Rectal smooth muscle tissue (tissue), 1 donor: Measurements from ENCODE around the gene CFAP73.
"Not testable (repeated sequence)": the region's sequence is repeated elsewhere in the genome, so short reads cannot be mapped to it uniquely, and the experiment has no call there.

ENCODE experiments used
- H3K27ac ChIP-seq: one replicate; pipeline ENCODE4 v1.7.0; 2013; ENCODE audit warnings: low read depth, low read length, inconsistent platforms
- H3K27me3 ChIP-seq: one replicate; pipeline ENCODE4 v1.7.0; 2013; ENCODE audit warnings: low read length; ENCODE audit not compliant: control insufficient read depth, insufficient read depth
- H3K36me3 ChIP-seq: one replicate; pipeline ENCODE4 v1.7.0; 2013; ENCODE audit warnings: low read length; ENCODE audit not compliant: control insufficient read depth, insufficient read depth
- H3K4me1 ChIP-seq: one replicate; pipeline ENCODE4 v1.7.0; 2013; ENCODE audit warnings: low read length; ENCODE audit not compliant: control insufficient read depth, insufficient read depth
- H3K4me3 ChIP-seq: one replicate; pipeline ENCODE4 v1.7.0; 2013; ENCODE audit warnings: low read length
- H3K9ac ChIP-seq: one replicate; pipeline ENCODE4 v1.7.0; 2013; ENCODE audit warnings: low read length

CFAP73 gene

DNA sequence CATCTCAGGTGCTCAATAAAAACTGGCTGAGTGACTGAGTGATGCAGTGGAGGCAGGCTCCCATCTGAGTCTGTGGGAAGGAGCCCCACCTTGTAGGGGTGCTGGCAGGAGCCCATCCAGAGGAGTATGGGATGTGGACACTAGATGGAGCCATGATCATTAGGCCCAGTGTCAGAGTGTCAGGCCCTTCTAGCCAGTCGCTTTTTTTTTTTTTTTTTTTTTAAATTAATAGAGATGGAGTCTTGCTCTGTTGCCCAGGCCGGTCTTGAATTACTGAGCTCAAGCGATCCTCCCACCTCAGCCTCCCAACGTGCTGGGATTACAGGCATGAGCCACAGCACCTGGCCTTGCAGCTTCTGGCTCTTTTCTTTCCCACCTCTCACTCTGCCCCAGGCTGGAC, 47.5 kb downstream of the CFAP73 start:
- Histone ChIP-seq H3K9ac (no peak overlapping the region), H3K4me1 (no peaks in the 10 kb centered on the region)

DNA sequence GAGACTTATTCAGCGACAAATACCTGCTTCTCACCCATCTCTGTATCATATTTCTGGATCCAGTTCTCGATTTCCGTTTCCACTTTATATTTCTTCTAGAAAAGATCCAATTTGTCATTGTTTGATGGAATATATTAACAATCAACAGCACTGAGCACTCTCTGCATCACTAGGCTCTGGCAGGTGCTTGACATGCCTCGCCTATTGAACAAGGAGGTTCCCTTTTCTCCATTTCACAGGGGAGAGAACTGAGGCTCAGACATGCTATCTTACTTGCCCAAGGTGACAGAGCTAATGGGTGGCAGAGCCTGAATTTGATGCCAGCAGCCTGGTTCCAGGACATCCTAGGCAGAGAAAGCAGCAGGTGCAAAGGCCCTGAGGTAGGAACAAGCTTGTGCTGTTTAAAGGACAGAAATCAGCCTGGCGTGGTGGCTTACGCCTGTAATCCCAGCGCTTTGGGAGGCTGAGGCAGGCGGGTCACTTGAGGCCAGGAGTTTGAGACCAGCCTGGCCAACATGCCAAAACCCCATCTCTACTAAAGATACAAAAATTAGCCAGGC, 48.1 kb downstream of the CFAP73 start:
- H3K27ac ChIP-seq = no peak overlapping the region
- H3K36me3 ChIP-seq = no peaks in the 10 kb centered on the region
- no peak overlapping the region for H3K4me3 ChIP-seq
- no peaks in the 10 kb centered on the region for H3K27me3 ChIP-seq
- no peaks in the 10 kb centered on the region for H3K4me1 ChIP-seq
- no peak overlapping the region for H3K9ac ChIP-seq

More for the DNA sequence above, 47.5 kb downstream of the CFAP73 start:
- no peak overlapping the region for H3K27ac ChIP-seq
- H3K27me3 ChIP-seq = no peaks in the 10 kb centered on the region
- H3K4me3 ChIP-seq = no peak overlapping the region
- peaks cover 2% of the 10 kb centered on the region for H3K36me3 ChIP-seq

DNA sequence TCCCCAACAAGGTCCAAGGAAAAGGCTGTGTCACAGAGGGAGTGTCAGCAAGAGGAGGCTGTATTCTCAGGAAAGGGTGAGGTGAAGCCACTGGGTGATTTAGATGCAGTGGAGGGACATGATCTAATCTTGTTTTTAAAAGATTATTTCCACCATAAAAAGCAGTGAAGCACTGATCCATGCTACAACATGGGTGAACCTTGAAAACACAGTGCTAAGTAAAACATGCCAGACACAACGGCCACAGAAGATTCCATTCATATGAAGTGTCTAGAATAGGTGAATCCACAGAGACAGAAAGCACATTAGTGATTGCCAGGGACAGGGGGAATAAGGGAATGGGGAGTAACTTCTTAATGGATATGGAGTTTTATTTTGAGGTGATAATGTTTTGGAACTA, 48.8 kb downstream of the CFAP73 start:
- no peaks in the 10 kb centered on the region for H3K4me1 ChIP-seq
- no peak overlapping the region for H3K4me3 ChIP-seq
- no peaks in the 10 kb centered on the region for H3K27me3 ChIP-seq
- H3K27ac ChIP-seq = no peak overlapping the region
- no peak overlapping the region for H3K9ac ChIP-seq
- H3K36me3 ChIP-seq = no peaks in the 10 kb centered on the region

DNA sequence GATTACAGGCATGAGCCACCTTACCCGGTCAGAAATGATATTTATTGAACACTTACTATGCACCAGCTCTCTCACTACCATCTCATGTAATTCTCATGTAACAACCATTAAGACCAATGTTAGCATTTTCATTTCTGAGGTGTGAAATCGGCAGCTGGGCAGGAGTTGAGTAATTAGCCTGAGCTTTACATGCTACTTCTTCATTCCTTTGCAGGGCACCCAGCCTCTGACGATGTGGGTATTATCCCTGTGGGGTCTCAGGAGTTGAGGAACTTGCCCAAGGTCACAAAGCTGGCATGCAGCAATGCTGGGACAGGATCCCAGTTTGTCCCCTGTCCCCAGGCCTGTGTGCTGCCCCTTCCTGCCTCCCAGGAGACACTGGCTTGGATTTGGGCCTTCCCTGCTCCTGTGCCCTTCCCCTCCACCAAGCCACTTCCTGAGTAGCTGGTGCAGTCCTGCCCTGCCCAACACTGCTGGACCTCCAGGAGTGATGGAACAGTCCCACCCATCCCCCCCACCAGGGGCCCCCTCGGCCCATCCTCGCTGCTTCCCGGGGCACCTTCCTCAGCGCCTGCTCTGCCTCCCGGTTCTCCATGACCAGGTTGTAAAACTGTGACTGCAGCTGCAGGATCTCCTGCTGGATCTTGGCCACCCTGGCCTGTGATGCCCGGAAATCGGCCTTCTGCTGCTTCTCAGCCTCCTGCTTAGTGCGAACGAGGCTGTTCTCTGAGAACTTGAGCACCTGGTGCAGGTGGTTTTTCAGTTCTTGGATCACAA, 50.7 kb downstream of the CFAP73 start:
- no peaks in the 10 kb centered on the region for H3K27me3 ChIP-seq
- no peak overlapping the region for H3K27ac ChIP-seq
- no peak overlapping the region for H3K4me3 ChIP-seq
- no peak overlapping the region for H3K9ac ChIP-seq
- H3K4me1 ChIP-seq = no peaks in the 10 kb centered on the region
- no peaks in the 10 kb centered on the region for H3K36me3 ChIP-seq

DNA sequence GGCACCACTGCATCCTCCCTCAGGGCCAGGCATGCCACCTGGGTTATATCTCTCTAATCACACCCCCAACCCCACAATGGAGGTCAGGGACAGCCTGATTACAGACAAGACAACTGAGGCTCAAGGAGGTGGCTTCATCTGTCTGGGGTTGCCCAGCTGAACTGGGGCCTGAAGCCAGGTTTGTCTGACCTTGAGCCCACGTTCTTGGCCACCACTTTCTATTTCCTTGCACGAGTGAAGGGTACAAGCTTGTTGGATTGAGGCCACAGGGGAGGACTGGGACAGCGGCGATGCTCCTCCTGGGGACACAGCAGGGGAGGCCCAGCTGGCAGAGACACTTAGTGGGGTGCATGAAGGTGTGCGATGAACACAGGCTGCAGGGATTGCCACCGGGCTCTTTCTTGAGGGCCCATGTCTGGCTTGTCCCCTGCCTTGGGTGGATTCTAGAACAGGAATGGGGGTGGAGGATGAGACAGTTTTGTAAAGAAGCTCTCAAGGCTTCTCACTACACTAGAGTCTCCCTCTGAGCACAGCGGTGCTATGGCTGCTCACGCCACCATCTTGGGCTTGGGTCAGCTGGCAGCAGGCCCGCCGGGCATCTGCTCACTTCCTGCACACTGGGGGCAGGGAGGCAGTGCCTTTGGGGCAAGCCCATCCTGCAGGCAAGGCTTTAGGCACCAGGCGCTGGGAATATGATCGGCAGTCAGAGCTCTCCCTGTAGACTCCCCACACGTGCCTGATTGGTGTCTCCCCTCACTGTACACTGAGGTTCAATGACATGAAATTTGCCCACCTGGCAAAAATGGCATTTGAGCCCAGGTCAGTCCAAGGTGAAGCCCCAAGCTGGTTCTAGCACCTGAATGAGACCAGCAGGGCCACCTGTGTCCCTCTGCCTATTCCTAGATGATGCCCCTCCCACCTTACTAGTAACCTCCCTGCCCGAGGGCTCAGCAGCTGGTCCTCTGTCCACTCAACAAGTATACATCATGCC, 52.0 kb downstream of the CFAP73 start:
- Histone ChIP-seq H3K4me3 (no peak overlapping the region), H3K4me1 (no peaks in the 10 kb centered on the region), H3K36me3 (no peaks in the 10 kb centered on the region), H3K27me3 (no peaks in the 10 kb centered on the region), H3K27ac (no peak overlapping the region), H3K9ac (no peak overlapping the region)

DNA sequence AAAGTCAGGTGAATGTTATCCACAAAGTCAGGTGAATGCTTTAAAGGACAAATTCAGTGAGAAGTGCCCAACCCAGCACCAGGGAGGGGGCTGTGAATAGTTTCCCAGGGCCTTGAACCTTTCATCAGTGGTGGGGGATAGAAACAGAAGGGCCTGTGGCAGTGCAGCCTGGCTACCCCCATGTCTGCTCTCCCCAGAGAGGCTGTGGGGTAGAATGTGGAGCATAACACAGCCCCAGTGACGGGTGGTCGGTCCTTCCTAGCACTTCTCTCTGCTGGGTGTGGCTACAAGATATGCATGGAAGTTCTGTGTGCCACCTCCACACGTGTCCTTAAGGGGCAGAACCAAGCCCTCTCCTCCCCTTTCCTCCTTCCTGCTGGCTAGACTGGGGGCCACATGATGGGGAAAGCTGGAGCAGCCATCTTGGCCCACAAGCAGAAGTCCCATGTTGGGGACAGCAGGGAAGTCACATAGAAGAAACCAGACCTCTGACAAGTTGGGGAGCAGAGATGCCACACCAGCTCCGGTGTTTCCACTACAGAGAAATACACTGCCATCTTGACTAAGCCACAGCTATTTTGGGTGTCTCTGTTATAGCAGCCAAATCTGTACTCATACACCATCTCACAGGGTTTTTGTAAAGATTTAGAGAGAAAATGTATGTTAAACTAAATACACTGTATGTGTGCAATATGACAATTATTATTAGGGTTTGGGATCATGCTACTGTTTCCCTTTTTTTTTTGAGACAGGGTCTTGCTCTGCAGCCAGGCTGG, 53.0 kb downstream of the CFAP73 start:
- H3K27ac ChIP-seq = no peak overlapping the region
- no peak overlapping the region for H3K4me3 ChIP-seq
- no peaks in the 10 kb centered on the region for H3K4me1 ChIP-seq
- H3K36me3 ChIP-seq = no peaks in the 10 kb centered on the region
- no peak overlapping the region for H3K9ac ChIP-seq
- H3K27me3 ChIP-seq = no peaks in the 10 kb centered on the region

DNA sequence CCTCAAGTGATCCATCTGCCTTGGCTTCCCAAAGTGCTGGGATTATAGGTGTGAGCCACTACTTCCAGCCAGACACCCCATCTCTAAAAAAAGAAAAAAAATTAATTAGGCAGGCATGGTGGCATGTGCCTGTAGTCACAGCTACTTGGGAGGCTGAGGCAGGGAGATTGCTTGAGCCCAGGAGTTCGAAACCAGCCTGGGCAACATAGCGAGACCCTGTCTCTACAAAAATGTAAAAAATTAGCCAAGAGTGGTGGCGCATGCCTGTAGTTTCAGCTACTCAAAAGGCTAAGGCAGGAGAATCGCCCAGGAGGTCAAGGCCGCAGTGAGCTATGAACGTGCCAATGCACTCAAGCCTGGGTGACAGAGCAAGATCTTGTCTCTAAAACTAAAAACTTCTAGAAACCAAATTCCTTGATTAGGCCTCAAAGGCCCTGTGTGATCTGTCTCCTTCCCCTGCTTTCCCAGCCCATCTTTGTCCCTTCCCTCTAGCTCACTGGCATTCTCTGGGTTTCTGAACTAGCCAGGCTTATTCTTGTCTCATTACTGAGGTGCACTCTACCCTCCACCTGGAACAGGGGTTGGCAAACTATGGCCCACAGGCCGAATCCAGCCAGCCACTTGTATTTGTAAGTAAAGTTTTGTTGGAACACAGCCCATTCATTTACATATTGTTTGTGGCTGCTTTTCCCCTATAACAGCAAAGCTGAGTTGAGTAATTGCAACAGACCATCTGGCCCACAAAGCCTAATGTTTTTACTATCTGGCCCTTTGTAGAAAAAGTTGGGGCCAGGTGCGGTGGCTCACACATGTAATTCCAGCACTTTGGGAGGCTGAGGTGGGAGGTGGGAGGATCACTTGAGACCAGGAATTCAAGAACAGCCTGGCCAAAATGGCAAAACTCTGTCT, 54.6 kb downstream of the CFAP73 start:
- Histone ChIP-seq H3K4me3 (no peak overlapping the region), H3K9ac (no peak overlapping the region), H3K4me1 (no peaks in the 10 kb centered on the region), H3K36me3 (no peaks in the 10 kb centered on the region), H3K27ac (no peak overlapping the region), H3K27me3 (no peaks in the 10 kb centered on the region)

DNA sequence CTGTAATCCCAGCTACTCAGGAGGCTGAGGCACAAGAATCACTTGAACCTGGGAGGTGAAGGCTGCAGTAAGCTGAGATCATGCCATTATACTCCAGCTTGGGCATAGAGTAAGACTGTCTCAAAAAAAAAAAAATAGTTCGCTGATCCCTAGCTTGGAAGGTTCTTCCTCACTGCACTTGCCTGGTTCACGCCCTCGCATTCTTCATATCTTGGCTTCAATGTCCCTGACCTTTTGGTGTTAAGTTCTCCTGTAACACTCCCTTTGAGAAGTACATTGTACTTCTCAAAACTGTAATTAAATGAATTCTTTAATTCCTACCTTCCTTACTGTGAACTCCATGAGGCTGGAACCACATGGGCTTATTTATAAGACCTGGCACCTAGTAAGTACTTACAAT, 55.3 kb downstream of the CFAP73 start:
- H3K4me1 ChIP-seq = no peaks in the 10 kb centered on the region
- no peaks in the 10 kb centered on the region for H3K27me3 ChIP-seq
- no peak overlapping the region for H3K27ac ChIP-seq
- H3K36me3 ChIP-seq = no peaks in the 10 kb centered on the region
- no peak overlapping the region for H3K4me3 ChIP-seq
- no peak overlapping the region for H3K9ac ChIP-seq

DNA sequence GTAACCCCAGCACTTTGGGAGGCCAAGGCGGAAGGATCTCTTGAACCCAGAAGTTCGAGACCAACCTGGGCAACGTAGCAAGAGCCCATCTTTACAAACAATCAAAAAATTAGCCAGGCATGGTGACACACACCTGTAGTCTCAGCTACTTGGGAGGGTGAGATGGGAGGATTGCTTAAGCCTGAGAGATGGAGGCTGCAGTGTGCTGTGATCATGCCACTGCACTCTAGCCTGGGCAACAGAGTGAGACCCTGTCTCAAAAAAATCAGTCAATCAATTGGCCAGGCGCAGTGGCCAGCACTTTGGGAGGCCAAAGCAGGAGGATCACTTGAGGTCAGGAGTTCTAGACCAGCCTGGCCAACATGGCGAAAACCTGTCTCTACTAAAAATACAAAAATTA, 57.3 kb downstream of the CFAP73 start:
- not testable (repeated sequence) for H3K4me1 ChIP-seq, H3K4me3 ChIP-seq, H3K36me3 ChIP-seq, H3K27me3 ChIP-seq, H3K27ac ChIP-seq, H3K9ac ChIP-seq

DNA sequence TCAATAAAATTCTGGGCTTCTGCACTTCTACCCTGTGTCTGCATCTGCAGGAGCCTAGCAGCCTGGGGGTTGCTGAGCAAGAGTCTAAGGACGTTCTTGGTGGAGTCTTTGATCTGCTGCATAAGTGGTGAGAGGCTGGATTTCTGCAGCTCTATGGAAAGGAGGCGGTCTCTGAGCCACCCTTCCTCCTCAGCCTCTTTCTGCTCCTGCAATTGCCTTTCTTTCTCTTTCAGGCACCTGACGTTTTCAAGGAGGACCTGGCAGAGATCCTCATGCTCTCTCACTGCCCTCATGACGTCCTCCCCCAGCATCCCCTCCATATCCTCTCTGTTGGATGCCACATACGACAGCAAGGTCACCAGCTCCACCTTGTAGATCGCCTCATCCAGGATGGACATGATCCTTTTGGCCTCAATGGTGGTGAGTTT, 58.1 kb downstream of the CFAP73 start:
- Histone ChIP-seq H3K36me3 (no peaks in the 10 kb centered on the region), H3K27ac (no peak overlapping the region), H3K27me3 (no peaks in the 10 kb centered on the region), H3K9ac (no peak overlapping the region), H3K4me3 (no peak overlapping the region), H3K4me1 (no peaks in the 10 kb centered on the region)
